H1 (cell line): ENCODE data around the gene OXER1.

Source experiments
- ASH2L ChIP-seq: fragments of 200-600, 300-600 bp; sonication (generic); IDR thresholded peaks from one replicate; pipeline ENCODE4 v1.7.1; 2017; ENCODE audit warnings: low read length
- ATF3 ChIP-seq: IDR thresholded peaks from 2 replicates; pipeline ENCODE4 v1.6.1; 2011; ENCODE audit warnings: low read depth, mild to moderate bottlenecking, low read length; ENCODE audit not compliant: insufficient read depth
- CBX5 ChIP-seq: fragments of 300-800, 300-1000 bp; sonication (generic); IDR thresholded peaks from 2 replicates; pipeline ENCODE4 v1.7.1; 2016; ENCODE audit warnings: antibody characterized with exemption, low read length, low read depth
- CREB1 ChIP-seq: IDR thresholded peaks from 2 replicates; pipeline ENCODE4 v1.6.1; 2012; ENCODE audit warnings: inconsistent platforms
- CTCF ChIP-seq, 3 experiments: IDR thresholded peaks; 1 replicate in 2 of 3; 2 replicates in 1 of 3; pipeline versions ENCODE4 v1.5.1 to v1.6.1; 2011; ENCODE audit warnings: low read length in 3 of 3, mild to moderate bottlenecking in 3 of 3, inconsistent platforms in 2 of 3, low read depth in 1 of 3, moderate library complexity in 1 of 3; ENCODE audit not compliant: insufficient read depth in 1 of 3; ENCODE audit errors: control extremely low read depth in 1 of 3
- JUN ChIP-seq: IDR thresholded peaks from 2 replicates; pipeline ENCODE4 v1.6.1; 2011; ENCODE audit warnings: low read depth, mild to moderate bottlenecking, improper control_type of control experiment, low read length
- MAX ChIP-seq: IDR thresholded peaks from 2 replicates; pipeline ENCODE4 v1.6.1; 2012; ENCODE audit warnings: inconsistent platforms
- NRF1 ChIP-seq: IDR thresholded peaks from 2 replicates; pipeline ENCODE4 v1.6.1; 2011; ENCODE audit warnings: mild to moderate bottlenecking, low read depth, low read length, improper control_type of control experiment
- POLR2A ChIP-seq, 2 experiments: IDR thresholded peaks; 1 replicate in 1 of 2; 2 replicates in 1 of 2; pipeline ENCODE4 v1.6.1; 2011; ENCODE audit warnings: low read depth in 2 of 2, low read length in 2 of 2, mild to moderate bottlenecking in 2 of 2; ENCODE audit errors: control extremely low read depth in 1 of 2
- POLR2AphosphoS5 ChIP-seq: IDR thresholded peaks from 2 replicates; pipeline ENCODE4 v1.6.1; 2011; ENCODE audit warnings: low read depth, low read length
- RAD21 ChIP-seq, 2 experiments: IDR thresholded peaks in 1 of 2; conservative IDR thresholded peaks in 1 of 2; 2 replicates each; pipeline ENCODE4 v1.6.1; 2011; ENCODE audit warnings: low read depth in 2 of 2, low read length in 2 of 2, improper control_type of control experiment in 1 of 2, inconsistent platforms in 1 of 2, mild to moderate bottlenecking in 1 of 2, moderate library complexity in 1 of 2
- RBBP5 ChIP-seq: IDR thresholded peaks from 2 replicates; pipeline ENCODE4 v1.7.1; 2012; ENCODE audit warnings: low read depth, mild to moderate bottlenecking, inconsistent platforms, low read length, moderate library complexity, borderline replicate concordance
- SIX5 ChIP-seq: IDR thresholded peaks from 2 replicates; pipeline ENCODE4 v1.6.1; 2011; ENCODE audit warnings: mild to moderate bottlenecking, low read depth, low read length
- YY1 ChIP-seq: IDR thresholded peaks from 2 replicates; pipeline ENCODE4 v1.6.1; 2011; ENCODE audit warnings: low read depth, mild to moderate bottlenecking, low read length

- TF ChIP-seq POLR2A (IDR thresholded peaks at IDR 0.05; ENCODE audit: control extremely low read depth in 1 of 2, low read depth in 2 of 2, low read length in 2 of 2), result no peak
- TF ChIP-seq CTCF (IDR thresholded peaks at IDR 0.05; ENCODE audit: control extremely low read depth in 1 of 3, insufficient read depth in 1 of 3, low read depth in 1 of 3, low read length in 3 of 3), result no peak
- no peak for TF ChIP-seq MAX
- TF ChIP-seq RAD21 (IDR thresholded peaks at IDR 0.05 in 1 of 2, conservative IDR thresholded peaks at IDR 0.05 in 1 of 2; ENCODE audit: low read depth in 2 of 2, low read length in 2 of 2), result no peak
- TF ChIP-seq NRF1, result no peak
- TF ChIP-seq YY1, result no peak
- no peak for TF ChIP-seq ATF3
- no peak for TF ChIP-seq JUN
- no peak for TF ChIP-seq CREB1
- no peak for TF ChIP-seq ASH2L
- no peak for TF ChIP-seq POLR2AphosphoS5
- no peak for TF ChIP-seq SIX5
- TF ChIP-seq CBX5, result no peak
- no peak for TF ChIP-seq RBBP5
Measured at GRCh38 chr2:42777883-42778805, 14.2 kb upstream of the OXER1 start.
